NB4 (cell line): ENCODE measurements around the gene SKA3.

Experiments
- MAX ChIP-seq: IDR thresholded peaks from 2 replicates; pipeline ENCODE4 v1.6.1; 2011; ENCODE audit warnings: low read depth, low read length
- MYC ChIP-seq: IDR thresholded peaks from 2 replicates; pipeline ENCODE4 v1.6.1; 2011; ENCODE audit warnings: low read depth, low read length
- POLR2A ChIP-seq: IDR thresholded peaks from 2 replicates; pipeline ENCODE4 v1.6.1; 2011; ENCODE audit warnings: mild to moderate bottlenecking; ENCODE audit not compliant: insufficient read length; ENCODE audit errors: extremely low read depth
- TF ChIP-seq, protein P1 (sequence below): IDR thresholded peaks from one replicate; pipeline ENCODE4 v1.5.1; 2012; ENCODE audit warnings: low read depth, low read length

GRCh38 chr13:21218351-21219035 lies 42.1 kb upstream of the SKA3 start:
- TF ChIP-seq, protein P1, sequence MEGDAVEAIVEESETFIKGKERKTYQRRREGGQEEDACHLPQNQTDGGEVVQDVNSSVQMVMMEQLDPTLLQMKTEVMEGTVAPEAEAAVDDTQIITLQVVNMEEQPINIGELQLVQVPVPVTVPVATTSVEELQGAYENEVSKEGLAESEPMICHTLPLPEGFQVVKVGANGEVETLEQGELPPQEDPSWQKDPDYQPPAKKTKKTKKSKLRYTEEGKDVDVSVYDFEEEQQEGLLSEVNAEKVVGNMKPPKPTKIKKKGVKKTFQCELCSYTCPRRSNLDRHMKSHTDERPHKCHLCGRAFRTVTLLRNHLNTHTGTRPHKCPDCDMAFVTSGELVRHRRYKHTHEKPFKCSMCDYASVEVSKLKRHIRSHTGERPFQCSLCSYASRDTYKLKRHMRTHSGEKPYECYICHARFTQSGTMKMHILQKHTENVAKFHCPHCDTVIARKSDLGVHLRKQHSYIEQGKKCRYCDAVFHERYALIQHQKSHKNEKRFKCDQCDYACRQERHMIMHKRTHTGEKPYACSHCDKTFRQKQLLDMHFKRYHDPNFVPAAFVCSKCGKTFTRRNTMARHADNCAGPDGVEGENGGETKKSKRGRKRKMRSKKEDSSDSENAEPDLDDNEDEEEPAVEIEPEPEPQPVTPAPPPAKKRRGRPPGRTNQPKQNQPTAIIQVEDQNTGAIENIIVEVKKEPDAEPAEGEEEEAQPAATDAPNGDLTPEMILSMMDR: no peak
- no peak for TF ChIP-seq POLR2A
- peak; percentile 2; the same call in 1 of the 2 replicates for TF ChIP-seq MAX
- TF ChIP-seq MYC: no peak
